Breast epithelium (tissue), 3 donors: ENCODE results near the gene RNF39.

ENCODE experiments used
- POLR2A ChIP-seq: fragments of 450-650 bp; IDR thresholded peaks from one replicate; pipeline ENCODE4 v1.6.1; 2016; ENCODE audit warnings: antibody characterized with exemption, mild to moderate bottlenecking, moderate library complexity
- POLR2AphosphoS5 ChIP-seq, 3 donors: sonication (generic); formaldehyde crosslinking; IDR thresholded peaks; one replicate each; pipeline ENCODE4 v1.6.1; 2017; ENCODE audit warnings: antibody characterized with exemption in 3 of 3

DNA sequence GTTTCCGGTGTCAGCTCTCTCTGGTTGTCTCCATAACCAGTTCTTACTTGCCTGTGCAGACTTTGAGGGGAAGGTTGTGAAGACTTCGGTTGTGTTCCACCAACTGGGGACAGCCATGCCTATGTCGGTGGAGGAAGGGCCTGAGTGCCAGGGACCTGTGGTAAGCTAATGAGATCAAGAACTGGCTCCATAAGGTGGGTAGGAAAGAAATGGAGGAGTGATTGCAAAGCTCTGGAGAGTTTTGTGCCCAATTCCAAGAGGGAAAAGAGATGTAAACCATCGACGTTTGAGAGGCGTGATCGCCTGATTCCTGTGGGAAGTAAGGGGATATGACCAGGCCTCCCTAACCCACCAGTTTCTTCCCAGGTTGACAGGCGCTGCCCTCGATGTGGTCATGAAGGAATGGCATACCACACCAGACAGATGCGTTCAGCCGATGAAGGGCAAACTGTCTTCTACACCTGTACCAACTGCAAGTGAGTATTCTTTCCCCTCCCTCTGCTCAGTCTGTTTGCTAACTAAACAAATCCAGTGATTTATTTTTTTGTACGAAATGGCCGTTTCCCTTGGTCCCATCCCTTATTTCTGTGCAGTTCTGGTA, 13.6 kb downstream of the RNF39 start:
- TF ChIP-seq POLR2A (no peak), POLR2AphosphoS5 (IDR thresholded peaks at IDR 0.05) (no peak)
